HG03520 (cell line): ENCODE results near the gene NARF.

Source experiments
- ATAC-seq: cut with Tn5 transposase; IDR thresholded peaks from one replicate; pipeline ENCODE4 v1.9.1; 2021; ENCODE audit warnings: mild to moderate bottlenecking, moderate library complexity; ENCODE audit not compliant: unreplicated experiment

Gene NARF

DNA sequence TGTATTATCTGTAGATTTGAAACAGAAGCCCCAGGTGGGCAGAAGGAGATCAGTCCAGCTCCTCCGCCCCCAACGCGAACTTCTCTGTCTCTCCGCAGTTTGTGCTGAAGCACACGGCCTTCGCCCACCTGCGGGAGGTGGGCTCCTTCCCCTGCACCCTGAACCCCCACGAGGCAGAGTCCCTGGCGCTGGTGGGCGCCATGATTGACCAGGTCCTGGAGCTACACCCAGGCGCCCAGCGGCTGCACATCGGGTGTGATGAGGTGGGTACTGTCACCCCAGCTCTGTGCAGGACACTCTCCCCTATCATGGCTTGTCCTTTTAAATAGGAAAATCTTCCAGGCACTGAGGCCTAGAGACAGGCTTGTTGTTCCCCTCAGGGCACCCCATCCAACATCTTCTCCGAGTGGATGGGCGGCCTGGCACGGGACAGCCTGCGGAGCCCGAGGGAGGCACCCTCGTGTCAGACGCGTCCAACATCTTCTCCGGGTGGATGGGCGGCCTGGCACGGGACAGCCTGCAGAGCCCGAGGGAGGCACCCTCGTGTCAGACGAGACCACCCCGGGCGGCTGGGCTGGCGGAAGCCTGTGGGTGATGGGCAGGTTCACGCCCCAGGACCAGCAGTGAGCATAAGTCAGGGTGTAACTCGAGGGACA is 24.9 kb upstream of the NARF start:
- ATAC-seq, result no peak

GRCh38 chr17:82434216-82434565 is 24.4 kb upstream of the NARF start:
- ATAC-seq, result no peak

GRCh38 chr17:82435103-82435502 is 23.4 kb upstream of the NARF start:
- ATAC-seq, result no peak

DNA sequence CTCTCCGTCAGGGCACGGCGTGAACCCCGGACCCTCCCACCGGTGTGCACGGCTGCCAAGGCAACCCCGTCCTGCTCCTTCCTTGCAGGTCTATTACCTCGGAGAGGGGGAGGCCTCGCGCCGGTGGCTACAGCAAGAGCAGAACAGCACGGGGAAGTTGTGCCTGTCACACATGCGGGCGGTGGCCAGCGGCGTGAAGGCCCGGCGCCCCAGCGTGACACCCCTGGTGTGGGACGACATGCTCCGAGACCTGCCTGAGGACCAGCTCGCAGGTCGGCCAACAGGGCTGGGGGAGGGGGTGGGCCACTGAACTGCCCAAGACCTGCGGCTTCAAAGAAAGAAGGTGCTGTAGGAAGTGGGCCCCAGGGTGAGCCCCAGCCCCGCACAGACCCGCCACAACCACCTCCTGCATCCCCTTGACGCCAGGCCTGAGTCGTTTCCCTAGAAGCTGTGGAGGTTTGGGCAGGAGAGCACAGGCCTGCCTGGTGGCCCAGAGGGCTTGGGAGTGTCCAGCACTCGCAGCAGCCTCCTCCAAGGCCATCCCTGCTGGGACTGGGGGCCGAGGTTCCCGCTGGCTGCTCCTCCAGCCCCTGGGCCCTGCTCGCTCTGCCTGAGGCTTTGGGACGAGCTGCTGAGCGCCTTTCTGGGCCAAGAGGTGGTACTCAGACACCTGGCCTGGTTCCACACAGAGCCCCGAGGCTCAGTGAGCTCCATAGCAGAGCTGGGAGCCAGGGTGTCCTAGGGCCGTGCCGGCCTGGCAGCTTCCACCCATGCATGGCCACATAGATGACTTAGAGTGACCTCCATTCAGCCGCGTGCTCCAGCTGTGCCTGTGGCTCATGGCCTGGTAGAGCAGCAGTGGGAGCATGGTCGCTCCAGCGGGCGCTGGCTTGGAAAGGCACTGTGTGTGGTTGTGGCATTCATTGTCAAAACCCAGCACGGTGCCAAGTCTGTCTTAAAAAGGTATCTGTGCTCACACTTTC is 22.6 kb upstream of the NARF start:
- no peak for ATAC-seq

DNA sequence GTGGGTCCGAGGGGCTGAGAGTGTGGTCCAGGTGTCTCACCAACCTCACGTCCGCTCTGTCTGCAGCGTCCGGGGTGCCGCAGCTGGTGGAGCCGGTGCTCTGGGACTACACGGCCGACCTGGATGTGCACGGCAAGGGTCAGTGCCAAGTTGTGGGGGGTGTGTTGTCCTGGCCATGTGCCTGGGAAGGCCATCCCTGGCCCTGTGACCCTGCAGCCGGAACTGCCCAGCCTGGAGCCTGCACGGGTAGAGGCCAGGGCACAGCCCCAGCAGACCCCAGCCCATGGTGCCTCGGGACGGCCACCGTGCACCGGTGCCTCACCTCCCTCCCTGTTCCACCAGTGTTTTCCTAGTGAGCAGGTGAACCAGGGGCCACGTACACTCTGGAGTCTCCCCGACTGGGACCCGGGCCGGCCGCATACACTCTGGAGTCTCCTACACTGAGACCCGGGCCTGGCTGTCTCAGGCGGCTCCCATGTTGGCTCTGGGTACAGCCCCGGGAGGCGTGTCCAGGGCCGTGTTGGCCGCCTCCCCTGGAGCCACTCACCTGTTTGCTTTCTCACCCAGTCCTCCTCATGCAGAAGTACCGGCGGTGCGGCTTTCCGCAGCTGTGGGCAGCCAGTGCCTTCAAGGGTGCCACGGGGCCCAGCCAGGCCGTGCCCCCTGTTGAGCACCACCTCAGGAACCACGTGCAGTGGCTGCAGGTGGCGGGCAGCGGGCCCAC is 21.8 kb upstream of the NARF start:
- no peak for ATAC-seq

- no peak for ATAC-seq
Measured at GRCh38 chr17:82437325-82437668, 21.2 kb upstream of the NARF start.

- no peak for ATAC-seq
Measured at GRCh38 chr17:82438401-82439193, 19.9 kb upstream of the NARF start.

- no peak for ATAC-seq
Measured at GRCh38 chr17:82439194-82439828, 19.2 kb upstream of the NARF start.

GRCh38 chr17:82439829-82440365 is 18.6 kb upstream of the NARF start:
- no peak for ATAC-seq

DNA sequence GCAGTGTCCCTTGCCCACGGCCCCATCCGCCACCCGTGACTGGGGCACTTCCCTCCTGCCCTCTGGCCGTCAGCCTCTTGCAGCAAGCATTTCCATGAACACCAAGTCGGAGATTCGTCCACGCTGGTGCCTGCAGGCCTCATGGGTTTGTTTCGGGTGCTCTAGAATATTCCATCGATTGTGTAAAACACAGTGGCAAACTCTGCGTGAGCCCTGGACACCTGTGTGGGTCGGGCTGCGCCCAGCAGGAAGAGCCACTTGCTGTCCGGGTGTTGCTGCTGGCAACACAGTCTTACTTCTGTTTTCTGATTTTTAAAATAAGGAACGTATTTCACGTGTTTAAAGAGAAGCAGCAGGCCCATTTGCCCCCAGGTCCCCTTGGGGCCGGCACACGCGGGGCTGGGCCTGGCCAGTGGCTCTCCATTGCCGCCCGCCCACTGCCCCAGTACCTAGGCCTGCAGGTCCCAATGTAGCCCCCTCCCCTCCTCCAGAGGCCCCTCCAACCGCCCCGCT is 18.0 kb upstream of the NARF start:
- ATAC-seq, result no peak

DNA sequence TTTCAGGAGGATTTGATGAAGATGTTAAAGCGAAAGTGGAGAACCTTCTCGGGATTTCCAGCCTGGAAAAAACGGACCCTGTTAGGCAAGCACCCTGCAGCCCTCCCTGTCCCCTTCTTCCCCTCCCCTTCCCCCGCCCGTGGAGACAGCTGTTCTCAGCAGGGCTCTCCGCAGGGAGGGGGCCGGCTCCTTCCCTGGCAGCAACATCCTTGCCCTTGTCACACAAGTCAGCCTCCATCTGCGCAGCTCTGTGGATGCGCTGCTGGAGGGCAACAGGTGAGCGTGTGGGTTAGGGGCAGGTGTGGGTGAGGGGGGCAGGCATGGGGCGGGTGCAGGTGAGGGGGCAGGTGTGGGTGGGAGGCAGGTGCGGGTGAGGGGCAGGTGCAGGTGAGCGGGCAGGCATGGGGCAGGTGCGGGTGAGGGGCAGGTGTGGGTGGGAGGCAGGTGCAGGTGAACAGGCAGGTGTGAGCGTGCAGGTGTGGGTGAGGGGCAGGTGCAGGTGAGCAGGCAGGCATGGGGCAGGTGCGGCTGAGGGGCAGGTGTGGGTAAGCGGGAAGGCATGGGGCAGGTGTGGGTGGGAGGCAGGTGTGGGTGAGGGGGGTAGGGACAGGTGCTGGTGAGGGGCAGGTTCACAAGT is 17.4 kb upstream of the NARF start:
- ATAC-seq, result no peak

DNA sequence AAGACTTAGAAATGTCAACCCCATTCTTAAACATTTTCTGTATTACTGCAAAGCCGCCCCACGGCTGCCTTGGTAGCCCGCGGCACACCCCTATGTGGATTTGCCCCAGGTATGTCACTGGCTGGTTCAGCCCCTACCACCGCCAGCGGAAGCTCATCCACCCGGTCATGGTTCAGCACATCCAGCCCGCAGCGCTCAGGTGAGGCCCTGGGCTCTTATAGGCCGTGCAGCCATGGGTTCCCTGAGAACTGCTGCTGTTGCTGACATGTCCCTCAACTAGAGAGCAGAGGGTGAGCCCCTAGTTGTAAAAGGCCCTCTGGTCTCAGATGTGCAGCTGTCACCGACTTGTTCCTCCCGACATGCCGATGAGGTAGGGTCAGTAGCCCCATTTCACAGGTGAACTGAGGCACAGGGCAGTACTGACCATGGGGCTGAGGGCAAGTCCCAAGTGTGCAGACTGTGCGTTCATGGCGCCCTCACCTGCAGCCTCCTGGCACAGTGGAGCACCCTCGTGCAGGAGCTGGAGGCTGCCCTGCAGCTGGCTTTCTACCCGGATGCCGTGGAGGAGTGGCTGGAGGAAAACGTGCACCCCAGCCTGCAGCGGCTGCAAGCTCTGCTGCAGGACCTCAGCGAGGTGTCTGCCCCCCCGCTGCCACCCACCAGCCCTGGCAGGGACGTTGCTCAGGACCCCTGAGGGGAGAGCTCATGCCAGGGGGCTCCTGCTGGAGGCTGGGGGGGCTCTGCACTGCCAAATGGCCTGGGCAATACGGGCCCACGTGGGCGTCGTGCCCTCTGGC is 16.7 kb upstream of the NARF start:
- no peak for ATAC-seq

GRCh38 chr17:82442643-82443464 is 15.7 kb upstream of the NARF start:
- no peak for ATAC-seq

- ATAC-seq, result no peak
Measured at GRCh38 chr17:82443465-82444283, 14.9 kb upstream of the NARF start.

GRCh38 chr17:82444284-82444893 is 14.2 kb upstream of the NARF start:
- ATAC-seq, result no peak

GRCh38 chr17:82444941-82445521 is 13.5 kb upstream of the NARF start:
- ATAC-seq, result no peak
